NCI-H1694 (cell line): ENCODE results near the gene MTF2.
"Not testable (repeated sequence)": the region's sequence is repeated elsewhere in the genome, so short reads cannot be mapped to it uniquely, and the experiment has no call there.

ENCODE experiments used
- DNase-seq: peaks from one replicate; lab custom pipeline; 2025; lab: John Stamatoyannopoulos, UW

Gene MTF2

GRCh38 chr1:93142161-93142560 is 63.1 kb downstream of the MTF2 start:
- DNase-seq = no peak

GRCh38 chr1:93143136-93143535 is 64.1 kb downstream of the MTF2 start:
- DNase-seq = no peak

DNA sequence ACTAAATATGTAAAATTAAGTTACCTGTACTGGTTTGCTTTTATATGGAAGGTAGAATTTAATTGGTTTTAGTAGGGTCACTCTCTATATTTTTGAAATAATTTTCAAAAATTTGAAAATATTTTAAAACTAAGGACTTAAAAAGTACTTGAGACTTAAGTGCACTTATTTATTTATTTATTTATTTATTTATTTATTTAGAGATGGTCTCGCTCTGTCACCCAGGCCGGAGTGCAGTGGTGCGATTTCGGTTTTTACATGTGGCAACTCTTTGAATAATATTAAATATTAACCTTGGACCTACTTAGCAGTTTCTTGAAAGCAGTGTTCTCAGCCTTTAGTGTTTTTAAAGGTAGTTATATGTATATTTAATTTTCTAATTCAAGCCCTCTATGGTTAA is 64.7 kb downstream of the MTF2 start:
- DNase-seq = no peak

- no peak for DNase-seq
Measured at GRCh38 chr1:93148001-93148400, 68.9 kb downstream of the MTF2 start.

DNA sequence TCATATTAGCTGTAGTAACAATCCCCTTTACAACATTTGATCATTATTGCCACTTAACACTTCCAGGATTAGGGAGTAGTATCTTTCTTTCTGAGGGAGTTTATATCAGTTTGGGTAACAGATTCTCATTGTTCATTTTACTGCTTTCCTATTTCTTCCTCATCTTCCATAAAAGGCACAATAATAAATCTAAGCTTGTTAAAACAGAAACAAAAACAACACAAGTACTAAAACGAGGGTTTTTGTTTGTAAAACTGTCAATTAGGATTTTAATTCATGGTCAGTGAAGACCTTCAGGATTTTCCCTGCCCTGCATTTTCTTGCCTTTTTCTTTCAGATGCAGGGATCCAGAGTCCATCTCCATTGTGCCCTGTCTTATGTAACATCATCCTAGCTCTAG is 71.6 kb downstream of the MTF2 start:
- DNase-seq = no peak

DNA sequence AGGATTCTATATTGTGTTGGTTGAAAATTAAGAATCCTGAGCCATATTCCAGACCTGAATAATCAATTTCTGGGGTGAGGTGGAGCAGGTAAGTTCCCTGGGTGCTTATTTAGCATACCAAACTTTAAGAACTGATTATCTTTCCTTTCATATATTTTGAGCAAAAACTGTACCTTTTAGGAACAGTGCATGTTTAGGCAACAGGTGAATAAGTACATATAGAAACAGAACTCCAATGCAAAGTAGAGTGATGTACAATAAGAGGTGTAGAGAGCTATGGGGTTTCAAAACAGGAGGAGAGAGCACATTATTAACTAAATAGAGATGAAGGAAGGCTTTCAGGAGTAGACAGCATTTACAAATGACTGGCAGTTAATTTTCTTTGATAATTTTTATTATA is 72.4 kb downstream of the MTF2 start:
- no peak for DNase-seq

- no peak for DNase-seq
Measured at GRCh38 chr1:93152835-93153234, 73.8 kb downstream of the MTF2 start.

DNA sequence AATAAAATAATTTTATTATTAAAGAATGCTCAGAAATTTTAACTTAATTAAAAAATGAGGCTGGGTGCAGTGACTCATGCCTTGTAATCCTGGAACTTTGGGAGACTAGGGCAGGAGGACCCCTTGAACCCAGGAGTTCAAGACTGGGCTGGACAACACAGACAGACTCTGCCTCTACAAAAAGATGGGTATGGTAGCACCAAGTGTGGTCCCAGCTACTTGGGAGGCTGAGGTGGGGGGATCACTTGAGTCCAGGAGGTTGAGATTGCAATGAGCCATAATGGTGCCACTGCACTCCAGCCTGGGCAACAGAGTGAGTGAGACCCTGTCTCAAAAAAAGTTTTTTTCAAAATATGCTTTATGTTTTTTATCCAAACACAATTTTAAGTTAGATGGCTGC is 75.8 kb downstream of the MTF2 start:
- DNase-seq = no peak

DNA sequence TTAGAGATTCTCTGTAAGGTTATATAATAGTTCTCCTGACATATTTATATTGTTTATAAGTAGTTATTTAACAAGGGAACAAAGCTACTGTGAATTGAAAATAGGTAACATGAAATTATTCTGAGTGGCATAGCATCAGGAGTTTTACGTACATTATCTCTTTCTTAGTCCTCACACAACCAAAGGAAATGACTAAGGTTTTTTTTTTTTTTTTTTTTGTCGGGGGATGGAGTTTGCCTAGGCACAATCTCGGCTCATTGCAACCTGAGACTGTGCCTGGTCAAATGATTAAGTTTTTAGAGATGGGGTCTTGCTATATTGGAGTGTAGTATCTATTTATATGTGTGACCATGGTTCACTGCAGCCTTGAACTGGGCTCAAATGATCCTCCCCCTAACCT is 76.3 kb downstream of the MTF2 start:
- DNase-seq = no peak

GRCh38 chr1:93159337-93159736 is 80.3 kb downstream of the MTF2 start:
- DNase-seq = no peak

GRCh38 chr1:93163314-93163713 is 84.2 kb downstream of the MTF2 start:
- DNase-seq = not testable (repeated sequence)

DNA sequence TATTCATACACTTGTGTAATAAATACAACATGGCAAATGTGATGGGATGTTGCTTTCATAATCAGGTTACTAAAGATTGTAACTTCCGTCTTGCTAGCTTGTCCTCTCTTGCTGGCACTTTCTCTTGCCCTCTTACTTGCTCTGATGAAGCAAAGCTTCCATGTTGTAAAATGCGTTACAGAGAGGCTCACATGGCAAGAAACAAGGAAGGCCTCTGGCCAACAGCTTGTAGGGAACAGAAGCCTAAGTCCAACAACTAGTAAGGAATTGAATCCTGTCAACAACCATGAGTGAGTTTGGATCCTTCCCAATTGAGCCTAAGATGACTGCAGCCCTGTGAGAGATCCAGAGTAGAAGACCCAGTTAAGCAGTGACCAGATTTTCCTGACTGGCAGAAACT is 85.7 kb downstream of the MTF2 start:
- DNase-seq = no peak

- DNase-seq = not testable (repeated sequence)
Measured at GRCh38 chr1:93165895-93166294, 86.8 kb downstream of the MTF2 start.

- DNase-seq = no peak
Measured at GRCh38 chr1:93167006-93167405, 87.9 kb downstream of the MTF2 start.

- DNase-seq = not testable (repeated sequence)
Measured at GRCh38 chr1:93170141-93170678, 91.1 kb downstream of the MTF2 start.

DNA sequence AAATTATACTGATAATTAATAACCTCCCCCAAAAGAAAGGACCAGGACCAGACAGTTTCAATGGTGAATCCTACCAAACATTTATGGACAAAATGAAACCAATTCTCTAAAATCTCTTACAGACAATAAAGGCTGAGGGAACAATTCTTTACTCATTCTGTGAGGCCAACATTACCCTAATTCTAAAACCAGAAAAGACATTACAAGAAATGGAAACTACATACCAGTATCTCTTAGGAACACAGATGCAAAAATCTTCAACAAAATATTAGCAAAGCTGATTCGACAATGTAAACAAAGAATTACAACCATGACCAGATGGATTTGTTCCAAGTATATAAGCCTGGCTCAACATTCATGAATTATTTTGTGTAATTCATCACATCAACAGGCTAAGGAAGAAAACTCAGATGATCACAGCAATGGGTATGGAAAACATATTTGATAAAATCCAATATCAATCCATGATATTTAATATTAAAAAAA is 92.5 kb downstream of the MTF2 start:
- DNase-seq = no peak

GRCh38 chr1:93172778-93173177 is 93.7 kb downstream of the MTF2 start:
- no peak for DNase-seq

DNA sequence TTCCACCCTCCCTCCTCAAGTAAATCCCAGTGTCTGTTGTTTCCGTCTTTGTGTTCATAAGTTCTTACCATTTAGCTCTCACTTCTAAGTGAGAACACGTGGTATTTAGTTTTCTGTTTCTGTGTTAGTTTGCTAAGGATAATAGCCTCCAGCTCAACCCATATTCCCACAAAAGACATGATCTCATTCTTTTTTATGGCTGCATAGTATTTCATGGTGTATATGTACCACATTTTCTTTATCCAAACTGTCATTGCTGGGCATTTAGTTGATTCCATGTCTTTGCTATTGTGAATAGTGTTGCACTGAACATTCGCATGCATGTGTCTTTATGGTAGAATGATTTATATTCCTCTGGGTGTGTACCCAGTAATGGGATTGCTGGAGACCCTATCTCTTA is 95.6 kb downstream of the MTF2 start:
- not testable (repeated sequence) for DNase-seq

- DNase-seq = no peak
Measured at GRCh38 chr1:93177991-93178390, 98.9 kb downstream of the MTF2 start.

- no peak for DNase-seq
Measured at GRCh38 chr1:93178418-93178817, 99.3 kb downstream of the MTF2 start.

DNA sequence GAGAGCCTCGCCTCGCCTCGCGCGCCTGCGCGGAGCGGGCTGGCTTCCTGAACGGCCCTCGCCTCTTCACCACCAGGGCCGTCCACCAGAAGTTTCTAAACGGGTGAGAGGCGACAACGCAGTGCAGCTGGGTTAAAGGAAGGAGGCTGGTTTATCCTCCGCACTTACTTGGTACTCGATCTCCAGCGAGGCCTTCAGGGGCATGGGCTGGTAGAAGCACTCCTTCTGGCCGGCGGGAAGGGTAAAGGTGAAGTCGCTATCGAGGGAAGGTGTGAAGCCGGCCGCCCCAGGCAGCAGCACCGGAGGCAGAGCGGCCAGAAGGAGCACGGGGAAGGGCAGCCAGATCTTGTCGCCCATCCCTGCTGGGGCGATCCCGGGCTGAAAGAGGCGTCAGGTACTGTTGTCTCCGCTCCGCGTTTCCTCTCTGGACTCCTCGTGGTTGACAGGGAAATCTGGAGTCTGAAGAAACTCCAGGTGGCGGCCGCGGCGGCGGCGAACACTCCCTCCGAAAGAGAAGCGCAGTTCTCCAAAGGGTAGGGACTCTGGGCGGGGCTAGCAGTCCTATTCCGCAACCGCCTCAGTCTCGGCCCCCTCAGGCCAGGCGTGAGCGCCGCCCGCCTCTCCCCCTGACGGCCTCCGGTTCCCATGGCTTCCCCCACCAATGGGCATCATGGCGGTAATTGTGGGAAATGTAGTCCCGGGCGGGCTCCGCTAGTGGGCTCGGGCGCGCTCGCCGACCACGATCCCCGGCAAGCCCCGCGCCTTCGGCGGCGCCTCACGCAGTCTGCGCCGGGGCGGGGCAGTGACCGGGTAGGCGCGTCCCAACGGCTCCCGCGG is 101.0 kb downstream of the MTF2 start, which contains the start of gene TMED5:
TMED5 (minus strand) TSS at position 528 of the 837 bp plus-strand sequence; CDS start at position 357, 171 bp downstream.
- DNase-seq = peak; percentile 97

- DNase-seq = no peak
Measured at GRCh38 chr1:93180723-93181613, 101.9 kb downstream of the MTF2 start, which contains the start of gene CCDC18. CCDC18 (plus strand) TSS chr1:93180724; CDS start chr1:93183362, 2,638 bp downstream.
